Measurements from ENCODE around the gene PREB.

GRCh38 chr2:27083410-27084296 lies 50.8 kb downstream of the PREB start:
- TF ChIP-seq CTCF (IDR thresholded peaks at IDR 0.05; ENCODE audit: extremely low read depth in 1 of 2, insufficient read depth in 1 of 2, low read depth in 1 of 2, low read length in 2 of 2) (no peak), EZH2 (IDR thresholded peaks at IDR 0.05; ENCODE audit: borderline replicate concordance, low read depth, low read length, severe bottlenecking) (no peak), POLR2AphosphoS5 (IDR thresholded peaks at IDR 0.05; ENCODE audit: insufficient read depth, low read depth, low read length) (no peak), FOS (IDR thresholded peaks at IDR 0.05; ENCODE audit: borderline replicate concordance, insufficient read depth, low read length) (no peak), POLR2A (IDR thresholded peaks at IDR 0.05; ENCODE audit: low read depth, low read length) (no peak), JUN (IDR thresholded peaks at IDR 0.05; ENCODE audit: borderline replicate concordance, insufficient read depth, insufficient read length, low read depth) (no peak), MYC (IDR thresholded peaks at IDR 0.05; ENCODE audit: low read depth, low read length) (no peak), MAX (IDR thresholded peaks at IDR 0.05; ENCODE audit: insufficient read depth, insufficient read length) (no peak), GATA2 (IDR thresholded peaks at IDR 0.05; ENCODE audit: insufficient read depth, insufficient read length, low read depth, low read length) (no peak)
